GM23338 (cell line): Measurements from ENCODE around the gene GPR101.

Source experiments
- CREB1 ChIP-seq: fragments of 250-450 bp; sonication (Bioruptor Pico); IDR thresholded peaks from 2 replicates; pipeline ENCODE4 v1.5.0; 2020; ENCODE audit warnings: low read depth, mild to moderate bottlenecking, moderate library complexity
- CTCF ChIP-seq, 2 experiments: fragments of 200-600 bp in 1 of 2; sonication (generic) in 1 of 2; conservative IDR thresholded peaks; 2 replicates each; pipeline versions ENCODE4 v1.5.1 to v1.6.1; 2016 to 2017; ENCODE audit warnings: antibody characterized with exemption in 2 of 2, low read depth in 2 of 2, mild to moderate bottlenecking in 2 of 2, moderate library complexity in 1 of 2
- ETS1 ChIP-seq: IDR thresholded peaks from 2 replicates; pipeline ENCODE4 v1.6.1; 2016; ENCODE audit warnings: antibody characterized with exemption
- EZH2 ChIP-seq: fragments of 200-600 bp; sonication (generic); IDR thresholded peaks from one replicate; pipeline ENCODE4 v1.8.0; 2017; ENCODE audit warnings: antibody characterized with exemption, mild to moderate bottlenecking, low read depth; ENCODE audit not compliant: unreplicated experiment
- EZH2phosphoT487 ChIP-seq: fragments of 200-600 bp; sonication (generic); IDR thresholded peaks from one replicate; pipeline ENCODE4 v1.8.1; 2018; ENCODE audit warnings: antibody characterized with exemption; ENCODE audit not compliant: unreplicated experiment
- JUNB ChIP-seq: IDR thresholded peaks from one replicate; pipeline ENCODE4 v1.6.1; 2016; ENCODE audit warnings: antibody characterized with exemption; ENCODE audit not compliant: unreplicated experiment
- NANOG ChIP-seq: IDR thresholded peaks from 2 replicates; pipeline ENCODE4 v1.6.1; 2016; ENCODE audit warnings: antibody characterized with exemption, borderline replicate concordance
- POLR2AphosphoS5 ChIP-seq: IDR thresholded peaks from 2 replicates; pipeline ENCODE4 v1.6.1; 2016; ENCODE audit warnings: antibody characterized with exemption, low read depth
- REST ChIP-seq: IDR thresholded peaks from one replicate; pipeline ENCODE4 v1.6.1; 2018; ENCODE audit warnings: antibody characterized with exemption; ENCODE audit not compliant: unreplicated experiment
- STAT1 ChIP-seq: IDR thresholded peaks from one replicate; pipeline ENCODE4 v1.6.1; 2016; ENCODE audit warnings: antibody characterized with exemption; ENCODE audit not compliant: unreplicated experiment
- ZNF114 ChIP-seq: fragments of 250-450 bp; sonication (Bioruptor Pico); IDR thresholded peaks from 2 replicates; pipeline ENCODE4 v1.5.0; 2020; ENCODE audit warnings: mild to moderate bottlenecking, moderate library complexity
- ZNF331 ChIP-seq: fragments of 250-450 bp; sonication (Bioruptor Pico); IDR thresholded peaks from 2 replicates; pipeline ENCODE4 v1.5.0; 2020; ENCODE audit warnings: low read depth, mild to moderate bottlenecking, moderate library complexity
- ZNF462 ChIP-seq: fragments of 250-450 bp; sonication (Bioruptor Pico); IDR thresholded peaks from 2 replicates; pipeline ENCODE4 v1.5.0; 2020; ENCODE audit warnings: mild to moderate bottlenecking, moderate library complexity

- TF ChIP-seq CTCF (conservative IDR thresholded peaks at IDR 0.05; ENCODE audit: low read depth in 2 of 2) (no peak), POLR2AphosphoS5 (no peak), ETS1 (no peak), EZH2phosphoT487 (no peak), EZH2 (no peak), REST (no peak), ZNF114 (CRISPR knock-in tag) (no peak), CREB1 (CRISPR knock-in tag) (no peak), JUNB (no peak), NANOG (no peak), STAT1 (no peak), ZNF331 (CRISPR knock-in tag) (no peak), ZNF462 (CRISPR knock-in tag) (no peak)
These were observed 38.6 kb upstream of the GPR101 start for GRCh38 chrX:137072396-137072795.
